NB4 (cell line): ENCODE results near the gene HDAC6.

Experiments
- DNase-seq: peaks from one replicate; pipeline ENCODE4 v3.0.0; 2010; ENCODE audit warnings: low read depth
- H3K4me3 ChIP-seq: one replicate; pipeline ENCODE4 v1.5.1; 2011; ENCODE audit warnings: mild to moderate bottlenecking, low read depth, low read length, moderate library complexity
- CTCF ChIP-seq: IDR thresholded peaks from one replicate; pipeline ENCODE4 v1.5.1; 2012; ENCODE audit warnings: low read depth, low read length
- MAX ChIP-seq: IDR thresholded peaks from 2 replicates; pipeline ENCODE4 v1.6.1; 2011; ENCODE audit warnings: low read depth, low read length
- MYC ChIP-seq: IDR thresholded peaks from 2 replicates; pipeline ENCODE4 v1.6.1; 2011; ENCODE audit warnings: low read depth, low read length
- POLR2A ChIP-seq: IDR thresholded peaks from 2 replicates; pipeline ENCODE4 v1.6.1; 2011; ENCODE audit warnings: mild to moderate bottlenecking; ENCODE audit not compliant: insufficient read length; ENCODE audit errors: extremely low read depth

HDAC6 gene

DNA sequence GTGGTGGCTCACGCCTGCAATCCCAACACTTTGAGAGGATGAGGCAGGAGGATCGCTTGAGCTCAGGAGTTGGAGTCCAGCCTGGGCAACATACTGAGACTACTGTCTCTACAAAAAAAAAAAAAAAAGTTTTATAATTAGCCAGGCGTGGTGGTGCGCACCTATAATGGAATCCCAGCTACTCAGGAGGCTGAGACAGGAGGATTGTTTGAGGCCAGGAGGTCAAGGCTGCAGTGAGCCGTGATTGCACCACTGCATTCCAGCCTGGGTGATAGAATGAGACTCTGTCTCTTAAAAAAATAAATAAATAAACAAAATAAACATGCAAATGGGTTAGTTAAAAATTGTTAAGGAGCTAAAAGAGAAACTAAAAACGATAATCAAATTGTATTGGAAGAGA, 32.6 kb upstream of the HDAC6 start:
- no peak overlapping the region for H3K4me3 ChIP-seq
- TF ChIP-seq POLR2A (no peak), MYC (no peak), CTCF (no peak), MAX (no peak)
- DNase-seq: no peak

- H3K4me3 ChIP-seq: no peak overlapping the region
- no peak for DNase-seq
- no peak for TF ChIP-seq MYC
Observed at GRCh38 chrX:48770296-48770695, 31.6 kb upstream of the HDAC6 start.

DNA sequence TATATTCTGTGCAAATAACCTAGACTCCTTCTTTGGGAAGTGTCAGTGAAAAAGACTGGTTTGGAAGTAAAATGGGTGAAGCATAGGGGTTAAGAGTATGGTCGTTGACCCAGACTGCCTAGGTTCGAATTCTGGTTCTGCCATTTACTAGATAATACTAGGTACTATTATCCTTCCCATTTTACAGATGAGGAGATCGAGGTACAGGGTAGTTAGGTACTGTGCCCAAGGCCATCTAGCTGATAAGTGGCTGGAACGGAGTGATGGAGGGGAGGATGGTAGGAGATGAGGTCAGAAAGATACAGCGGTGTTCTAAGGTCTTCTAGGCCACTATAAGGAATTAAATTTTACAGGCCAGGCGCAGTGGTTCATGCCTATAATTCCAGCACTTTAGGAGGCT, 29.3 kb upstream of the HDAC6 start:
- TF ChIP-seq MAX (no peak), MYC (no peak), CTCF (no peak), POLR2A (no peak)
- DNase-seq: no peak
- H3K4me3 ChIP-seq: no peak overlapping the region

DNA sequence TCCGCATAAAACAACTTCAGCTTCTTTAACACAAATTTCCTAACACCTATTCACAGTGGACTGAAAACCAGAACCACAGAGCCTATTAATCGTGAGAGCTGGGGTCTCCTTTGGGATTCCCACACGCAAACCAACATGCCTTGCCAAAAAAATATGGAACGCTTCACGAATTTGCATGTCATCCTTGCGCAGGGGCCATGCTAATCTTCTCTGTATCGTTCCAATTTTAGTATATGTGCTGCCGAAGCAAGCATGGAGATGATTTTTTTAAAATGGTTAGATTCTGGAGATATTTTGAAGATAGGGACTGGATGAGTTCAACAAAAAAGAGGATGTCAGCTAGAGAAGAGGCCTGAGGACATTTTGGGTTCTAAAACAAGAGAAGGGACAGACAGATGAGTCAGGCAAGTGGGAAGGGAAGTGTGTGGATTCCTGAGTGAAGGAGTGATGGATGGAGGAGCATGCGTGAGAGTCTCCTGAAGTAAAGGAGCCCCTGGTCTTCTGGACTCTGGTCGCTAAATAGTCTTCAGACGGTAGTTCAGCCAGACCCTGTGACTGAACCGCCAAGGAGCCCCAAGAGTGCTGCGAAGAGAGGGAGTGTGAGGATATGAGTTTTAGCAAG, 24.9 kb upstream of the HDAC6 start:
- TF ChIP-seq MAX: no peak
- no peak for TF ChIP-seq MYC
- TF ChIP-seq CTCF: no peak
- no peak for TF ChIP-seq POLR2A
- DNase-seq: no peak
- no peak overlapping the region for H3K4me3 ChIP-seq

DNA sequence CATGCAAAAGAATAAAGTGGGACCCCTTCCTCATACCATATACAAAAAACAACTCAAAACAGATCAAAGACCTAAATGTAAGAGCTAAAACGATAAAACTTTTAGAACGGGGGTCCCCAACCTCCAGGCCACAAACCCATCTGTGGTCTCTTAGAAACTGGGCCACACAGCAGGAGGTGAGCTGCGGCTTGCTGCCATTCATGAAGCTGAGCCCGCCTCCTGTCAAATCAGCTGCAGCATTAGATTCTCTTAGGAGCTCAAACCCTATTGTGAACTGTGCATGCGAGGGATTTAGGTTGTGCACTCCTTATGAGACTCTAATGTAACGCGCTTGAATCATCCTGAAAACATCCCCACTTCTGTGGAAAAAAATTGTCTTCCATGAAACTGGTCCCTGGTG, 22.5 kb upstream of the HDAC6 start:
- TF ChIP-seq POLR2A: no peak
- no peak for TF ChIP-seq MYC
- no peak for TF ChIP-seq CTCF
- TF ChIP-seq MAX: no peak
- no peak overlapping the region for H3K4me3 ChIP-seq
- DNase-seq: no peak

- no peak overlapping the region for H3K4me3 ChIP-seq
- no peak for DNase-seq
- TF ChIP-seq MYC (no peak), CTCF (no peak), MAX (no peak), POLR2A (no peak)
Observed at GRCh38 chrX:48781705-48782104, 20.2 kb upstream of the HDAC6 start.

DNA sequence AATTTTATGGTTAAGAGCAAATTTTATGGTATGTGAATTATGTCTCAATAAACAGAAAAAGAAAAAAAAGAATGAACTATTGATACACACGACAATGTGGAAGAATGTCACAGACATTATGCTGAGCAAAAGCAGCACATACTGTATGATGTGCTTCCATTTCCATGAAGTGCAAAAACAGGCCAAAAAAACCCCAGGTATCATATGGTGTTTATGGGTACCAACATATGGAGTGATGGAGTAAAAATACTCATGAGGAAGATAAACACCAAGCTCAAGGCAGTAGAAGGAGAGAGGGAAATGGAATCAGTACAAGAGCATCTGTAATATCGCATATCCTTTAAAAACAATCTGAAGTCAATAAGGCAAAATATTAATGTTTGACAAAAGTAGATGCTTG, 19.7 kb upstream of the HDAC6 start:
- no peak overlapping the region for H3K4me3 ChIP-seq
- no peak for TF ChIP-seq CTCF
- no peak for TF ChIP-seq MAX
- TF ChIP-seq POLR2A: no peak
- no peak for TF ChIP-seq MYC
- DNase-seq: no peak
